Measurements from ENCODE around the gene YKT6. TPM values are rescaled to one million over a fixed set of nuclear protein-coding genes. Genes with fewer than 3 reads are reported as not detected.

The YKT6 gene
- total RNA-seq, 4 donors from 2014 or later, result 51.7 to 90.0 (median 60.2) TPM

- Histone ChIP-seq H3K9me3 (no peaks in the 10 kb centered on the region), H3K27ac (no peak overlapping the region), H3K4me3 (replicated peaks in 1 of 3) (no peak overlapping the region), H3K27me3 (no peaks in the 10 kb centered on the region), H3K4me1 (peaks cover 0 to 3% of the 10 kb centered on the region in 2 donors), H3K36me3 (no peaks in the 10 kb centered on the region)
- no peak for DNase-seq
- intact Hi-C loops (cut with DNase I), result no loop called here
- WGBS, 2 donors, result 72 to 76% methylated on average over 15 to 16 of the region's 16 CpGs
- TF ChIP-seq CTCF (IDR thresholded peaks at IDR 0.05) (no peak), POLR2A (IDR thresholded peaks at IDR 0.05) (no peak)
Measured at GRCh38 chr7:44188480-44189225, 12.1 kb upstream of the YKT6 start.

- H3K9me3 ChIP-seq, result no peaks in the 10 kb centered on the region
- peak; percentile 89 to 96 for DNase-seq
- TF ChIP-seq POLR2A (IDR thresholded peaks at IDR 0.05) (no peak), CTCF (IDR thresholded peaks at IDR 0.05) (no peak)
- WGBS, 2 donors, result 58 to 75% methylated on average over 5 to 8 of the region's 11 CpGs
- intact Hi-C loops (cut with DNase I), result no loop called here
- H3K4me1 ChIP-seq, result peaks cover 0 to 3% of the 10 kb centered on the region in 2 donors
- H3K27me3 ChIP-seq, result no peaks in the 10 kb centered on the region
- H3K4me3 ChIP-seq (replicated peaks in 1 of 3), result no peak within 1 kb of the TSS
- no peaks in the 10 kb centered on the region for H3K36me3 ChIP-seq
- H3K27ac ChIP-seq, result no peak within 1 kb of the TSS
Measured at GRCh38 chr7:44189286-44189992, 11.3 kb upstream of the YKT6 start, which contains the start of gene GCK. GCK (minus strand) TSS chr7:44189439; CDS start chr7:44188953, 486 bp downstream.

- WGBS, 2 donors, result 68 to 74% methylated on average over 14 of the region's 14 CpGs
Measured at GRCh38 chr7:44189993-44190872, 10.5 kb upstream of the YKT6 start.

GRCh38 chr7:44191171-44191570 is 9.6 kb upstream of the YKT6 start:
- H3K27ac ChIP-seq, result no peak overlapping the region
- H3K9me3 ChIP-seq, result no peaks in the 10 kb centered on the region
- H3K27me3 ChIP-seq, result no peaks in the 10 kb centered on the region
- H3K4me3 ChIP-seq (replicated peaks in 1 of 3), result no peak overlapping the region
- TF ChIP-seq POLR2A (IDR thresholded peaks at IDR 0.05) (no peak), CTCF (IDR thresholded peaks at IDR 0.05) (no peak)
- H3K4me1 ChIP-seq, result peaks cover 0 to 3% of the 10 kb centered on the region in 2 donors
- intact Hi-C loops (cut with DNase I), result no loop called here
- 89 to 92% methylated on average over 5 of the region's 5 CpGs for WGBS, 2 donors
- no peaks in the 10 kb centered on the region for H3K36me3 ChIP-seq
- no peak for DNase-seq

More at GRCh38 chr7:44189993-44190872, 10.5 kb upstream of the YKT6 start:
- TF ChIP-seq POLR2A (IDR thresholded peaks at IDR 0.05), result no peak
- TF ChIP-seq CTCF (IDR thresholded peaks at IDR 0.05), result no peak
- no peak for DNase-seq
- no peaks in the 10 kb centered on the region for H3K27me3 ChIP-seq
- H3K4me1 ChIP-seq, result peaks cover 0 to 3% of the 10 kb centered on the region in 2 donors
- no peaks in the 10 kb centered on the region for H3K36me3 ChIP-seq
- no peaks in the 10 kb centered on the region for H3K9me3 ChIP-seq
- H3K27ac ChIP-seq, result no peak overlapping the region
- intact Hi-C loops (cut with DNase I), result no loop called here
- no peak overlapping the region for H3K4me3 ChIP-seq (replicated peaks in 1 of 3)

Measured in thyroid gland (tissue), 4 donors.